ENCODE data around the gene IL6R. TPM values are rescaled to one million over a fixed set of nuclear protein-coding genes. Genes with fewer than 3 reads are reported as not detected.

Gene IL6R
- total and polyA plus RNA-seq, 2 of the 4 experiments (the other 2 are of a cell fraction): 5.3 to 9.5 TPM

DNA sequence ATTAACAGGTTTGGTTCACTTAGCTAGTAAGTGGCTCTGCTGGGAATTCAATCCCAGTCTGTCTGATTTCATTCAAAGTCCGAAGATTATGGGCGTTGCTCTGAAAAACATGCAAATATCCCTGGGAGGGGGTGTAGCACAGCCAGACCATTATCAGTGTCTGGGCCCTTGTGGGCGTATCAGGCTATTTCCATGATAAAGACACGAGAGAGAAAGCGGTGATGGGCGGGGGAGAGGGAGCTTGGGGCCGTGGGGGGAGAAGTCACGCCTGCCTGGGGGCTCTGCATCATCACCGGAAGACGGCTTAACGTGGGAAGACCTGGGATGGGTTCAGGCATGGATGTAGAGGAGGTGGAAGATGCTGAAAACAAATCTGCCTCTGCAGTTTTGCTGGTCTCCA is 25.8 kb downstream of the IL6R start:
- Histone ChIP-seq H2BK5ac (ENCODE audit: low read depth, low read length, poor library complexity, severe bottlenecking) (peak overlapping the region; percentile 31), H2AK9ac (replicated peaks; ENCODE audit: low read depth, low read length, poor library complexity) (no peak overlapping the region), H3K23ac (ENCODE audit: low read depth, low read length) (peak overlapping the region; percentile 64), H2BK120ac (ENCODE audit: low read depth, low read length) (no peak overlapping the region; the same call in 1 of the 2 replicates), H3K4me2 (ENCODE audit: low read depth, low read length) (0 out of 2 replicates have a peak overlapping the region, but pooled peaks have one; percentile 4), H4K8ac (ENCODE audit: low read depth in 2 of 2, low read length in 2 of 2) (no peak overlapping the region), H4K5ac (ENCODE audit: low read depth, low read length) (no peak overlapping the region), H4K20me1 (ENCODE audit: insufficient read depth, low read length) (peaks cover 42% of the 10 kb centered on the region), H4K91ac (ENCODE audit: insufficient read depth, low read depth, low read length) (no peak overlapping the region), H3K4me1 (ENCODE audit: control insufficient read depth, insufficient read depth, low read length) (peaks cover 26% of the 10 kb centered on the region), H2AK5ac (ENCODE audit: low read depth, low read length) (peak overlapping the region; percentile 27; the same call in 1 of the 2 replicates), H3K14ac (replicated peaks; ENCODE audit: low read depth, low read length) (no peak overlapping the region; the same call in 1 of the 2 replicates), H3K9ac (ENCODE audit: low read depth, low read length) (no peak overlapping the region; the same call in 1 of the 2 replicates), H3K18ac (ENCODE audit: low read depth, low read length) (peak overlapping the region; percentile 54), H3K4ac (ENCODE audit: low read depth, low read length) (peak overlapping the region; percentile 76), H3K9me3 (ENCODE audit: control insufficient read depth, insufficient read depth, low read length) (no peaks in the 10 kb centered on the region), H2BK15ac (ENCODE audit: low read depth, low read length) (no peak overlapping the region), H3K4me3 (ENCODE audit: insufficient read depth, low read depth, low read length) (no peak overlapping the region), H2AFZ (replicated peaks; ENCODE audit: low read length, poor library complexity) (no peak overlapping the region), H3K36me3 (ENCODE audit: control insufficient read depth, insufficient read depth, low read length) (peaks cover 35% of the 10 kb centered on the region), H3K27ac (ENCODE audit: insufficient read depth, low read length) (peak overlapping the region; percentile 28; the same call in 1 of the 2 replicates), H3K79me1 (ENCODE audit: low read depth in 1 of 2, low read length in 2 of 2) (peaks cover 3 to 9% of the 10 kb centered on the region in 2 experiments; a peak in 1 of 4 replicates), H3K9me1 (ENCODE audit: insufficient read depth, low read length) (peaks cover 23% of the 10 kb centered on the region), H3K27me3 (ENCODE audit: control insufficient read depth, insufficient read depth, low read length) (0 out of 2 replicates have a peak, but pooled peaks cover 4% of the 10 kb centered on the region), H3K56ac (ENCODE audit: extremely low read depth, insufficient read depth, low read length) (no peak overlapping the region), H2BK20ac (ENCODE audit: low read depth, low read length) (peak overlapping the region; percentile 48)
- intact Hi-C loops (cut with micrococcal nuclease): loop anchor here (1.0 kb wide), 2 partner anchors 15 to 23 kb away; no protein-coding TSS in a partner anchor
- POLR2A ChIA-PET (ENCODE audit: unreplicated experiment): no interaction called here
- CTCF ChIA-PET: no interaction called here
- 43% methylated on average over 4 of the region's 11 CpGs; no CpG with 5 or more reads in 1 of the 2 experiments for WGBS, 2 experiments (ENCODE audit: extremely low coverage in 2 of 2, insufficient read length in 1 of 2)
- in situ Hi-C loops (cut with MboI; ENCODE audit: low sequenced_read_pairs): no loop called here
- no peak for ATAC-seq (ENCODE audit: low read depth)
- no peak for TF ChIP-seq CHD1 (IDR thresholded peaks at IDR 0.05; ENCODE audit: low read depth, low read length)
- no peak for TF ChIP-seq RAD21 (IDR thresholded peaks at IDR 0.05; ENCODE audit: low read length)
- no peak for TF ChIP-seq USF2 (IDR thresholded peaks at IDR 0.05; ENCODE audit: low read depth, low read length)
- BruUV-seq (replicated peaks): no TSS peak
- dilution Hi-C loops (cut with HindIII; ENCODE audit: low sequenced_read_pairs, unreplicated experiment): no loop called here
- DNase-seq: no peak

Measured in IMR-90 (cell line).